ENCODE data around the gene MPP7. TPM values are rescaled to one million over a fixed set of nuclear protein-coding genes. Genes with fewer than 3 reads are reported as not detected.

The MPP7 gene
- total RNA-seq, 1 donor from 2014 or later, result 19.0 TPM

- TF ChIP-seq CTCF (IDR thresholded peaks at IDR 0.05; ENCODE audit: partially characterized antibody, unreplicated experiment), result no peak
- Mint-ChIP-seq H3K9me3 (ENCODE audit: unreplicated experiment) (peaks cover 7% of the 10 kb centered on the region), H3K27me3 (ENCODE audit: unreplicated experiment) (peaks cover 4% of the 10 kb centered on the region), H3K36me3 (ENCODE audit: unreplicated experiment) (no peaks in the 10 kb centered on the region), H3K4me1 (ENCODE audit: low read depth, unreplicated experiment) (peaks cover 20% of the 10 kb centered on the region), H3K27ac (ENCODE audit: unreplicated experiment) (peak overlapping the region; percentile 53), H3K4me3 (ENCODE audit: unreplicated experiment) (no peak overlapping the region)
- DNase-seq, result no peak
Measured at GRCh38 chr10:28266449-28267224, 36.2 kb downstream of the MPP7 start.

GRCh38 chr10:28263136-28263857, 39.6 kb downstream of the MPP7 start:
- TF ChIP-seq CTCF (IDR thresholded peaks at IDR 0.05; ENCODE audit: partially characterized antibody, unreplicated experiment), result no peak
- DNase-seq, result no peak
- H3K27ac Mint-ChIP-seq (ENCODE audit: unreplicated experiment), result no peak overlapping the region
- peaks cover 8% of the 10 kb centered on the region for H3K4me1 Mint-ChIP-seq (ENCODE audit: low read depth, unreplicated experiment)
- H3K9me3 Mint-ChIP-seq (ENCODE audit: unreplicated experiment), result peaks cover 7% of the 10 kb centered on the region
- no peaks in the 10 kb centered on the region for H3K36me3 Mint-ChIP-seq (ENCODE audit: unreplicated experiment)
- H3K27me3 Mint-ChIP-seq (ENCODE audit: unreplicated experiment), result peaks cover 2% of the 10 kb centered on the region
- H3K4me3 Mint-ChIP-seq (ENCODE audit: unreplicated experiment), result no peak overlapping the region

- Mint-ChIP-seq H3K9me3 (ENCODE audit: unreplicated experiment) (no peaks in the 10 kb centered on the region), H3K27ac (ENCODE audit: unreplicated experiment) (no peak overlapping the region), H3K36me3 (ENCODE audit: unreplicated experiment) (no peaks in the 10 kb centered on the region), H3K27me3 (ENCODE audit: unreplicated experiment) (peaks cover 2% of the 10 kb centered on the region), H3K4me1 (ENCODE audit: low read depth, unreplicated experiment) (peaks cover 12% of the 10 kb centered on the region), H3K4me3 (ENCODE audit: unreplicated experiment) (no peak overlapping the region)
- no peak for TF ChIP-seq CTCF (IDR thresholded peaks at IDR 0.05; ENCODE audit: partially characterized antibody, unreplicated experiment)
- DNase-seq, result no peak
Measured at GRCh38 chr10:28256776-28257175, 46.1 kb downstream of the MPP7 start.

GRCh38 chr10:28254290-28254985, 48.4 kb downstream of the MPP7 start:
- H3K9me3 Mint-ChIP-seq (ENCODE audit: unreplicated experiment), result peaks cover 8% of the 10 kb centered on the region
- no peak for TF ChIP-seq CTCF (IDR thresholded peaks at IDR 0.05; ENCODE audit: partially characterized antibody, unreplicated experiment)
- H3K36me3 Mint-ChIP-seq (ENCODE audit: unreplicated experiment), result no peaks in the 10 kb centered on the region
- no peak overlapping the region for H3K27ac Mint-ChIP-seq (ENCODE audit: unreplicated experiment)
- peaks cover 4% of the 10 kb centered on the region for H3K27me3 Mint-ChIP-seq (ENCODE audit: unreplicated experiment)
- H3K4me1 Mint-ChIP-seq (ENCODE audit: low read depth, unreplicated experiment), result peaks cover 29% of the 10 kb centered on the region
- H3K4me3 Mint-ChIP-seq (ENCODE audit: unreplicated experiment), result no peak overlapping the region
- no peak for DNase-seq
